Type B pancreatic cell (in vitro differentiated cells): Measurements from ENCODE around the gene ZNF786. TPM values are rescaled to one million over a fixed set of nuclear protein-coding genes. Genes with fewer than 3 reads are reported as not detected.

Experiments used
- DNase-seq: peaks from one replicate; pipeline ENCODE4 v3.0.0; 2021; ENCODE audit warnings: mixed read lengths; ENCODE audit not compliant: unreplicated experiment; ENCODE audit errors: extremely low spot score
- H3K27ac Mint-ChIP-seq: 2 replicates; pipeline ENCODE4 v1.8.0; 2021; ENCODE audit warnings: mild to moderate bottlenecking, mixed read lengths
- H3K27me3 Mint-ChIP-seq: 2 replicates; pipeline ENCODE4 v1.8.0; 2021; ENCODE audit warnings: mixed read lengths
- H3K36me3 Mint-ChIP-seq: 2 replicates; pipeline ENCODE4 v1.8.0; 2021; ENCODE audit warnings: mixed read lengths
- H3K4me1 Mint-ChIP-seq: one replicate; pipeline ENCODE4 v1.8.0; 2021; ENCODE audit warnings: mixed read lengths; ENCODE audit not compliant: unreplicated experiment
- H3K4me3 Mint-ChIP-seq: 2 replicates; pipeline ENCODE4 v1.8.0; 2021; ENCODE audit warnings: mild to moderate bottlenecking, mixed read lengths
- H3K9me3 Mint-ChIP-seq: 2 replicates; pipeline ENCODE4 v1.8.0; 2021; ENCODE audit warnings: mixed read lengths
- CTCF ChIP-seq: fragments of 200-600 bp; sonication (generic); conservative IDR thresholded peaks from 2 replicates; pipeline ENCODE4 v1.5.0; 2021; ENCODE audit warnings: antibody characterized with exemption, mild to moderate bottlenecking
- total RNA-seq: library from RNA; stranded (reverse); gene quantifications from 2 replicates; pipeline ENCODE4 v1.2.1, GENCODE V29; 2021; ENCODE audit warnings: low replicate concordance

ZNF786 gene
- total RNA-seq, 1 donor from 2014 or later: 12.6 TPM

- Mint-ChIP-seq H3K27me3 (no peaks in the 10 kb centered on the region), H3K9me3 (no peaks in the 10 kb centered on the region), H3K4me1 (no peaks in the 10 kb centered on the region), H3K4me3 (no peak overlapping the region), H3K36me3 (peaks cover 21% of the 10 kb centered on the region), H3K27ac (no peak overlapping the region)
- no peak for TF ChIP-seq CTCF
- DNase-seq: no peak
These were observed 15.2 kb downstream of the ZNF786 start for GRCh38 chr7:149075286-149075685.

GRCh38 chr7:149074116-149074885 is 16.2 kb downstream of the ZNF786 start:
- TF ChIP-seq CTCF: no peak
- no peaks in the 10 kb centered on the region for H3K27me3 Mint-ChIP-seq
- H3K36me3 Mint-ChIP-seq: peaks cover 18% of the 10 kb centered on the region
- DNase-seq: no peak
- no peak overlapping the region for H3K4me3 Mint-ChIP-seq
- H3K27ac Mint-ChIP-seq: no peak overlapping the region
- no peaks in the 10 kb centered on the region for H3K9me3 Mint-ChIP-seq
- H3K4me1 Mint-ChIP-seq: no peaks in the 10 kb centered on the region

GRCh38 chr7:149072438-149072775 is 18.1 kb downstream of the ZNF786 start:
- no peak overlapping the region for H3K27ac Mint-ChIP-seq
- DNase-seq: no peak
- peaks cover 19% of the 10 kb centered on the region for H3K36me3 Mint-ChIP-seq
- no peaks in the 10 kb centered on the region for H3K9me3 Mint-ChIP-seq
- no peaks in the 10 kb centered on the region for H3K4me1 Mint-ChIP-seq
- no peak overlapping the region for H3K4me3 Mint-ChIP-seq
- no peak for TF ChIP-seq CTCF
- H3K27me3 Mint-ChIP-seq: no peaks in the 10 kb centered on the region

- H3K4me1 Mint-ChIP-seq: no peaks in the 10 kb centered on the region
- peak; percentile 54 for TF ChIP-seq CTCF
- H3K36me3 Mint-ChIP-seq: peaks cover 15% of the 10 kb centered on the region
- no peaks in the 10 kb centered on the region for H3K9me3 Mint-ChIP-seq
- no peak for DNase-seq
- no peaks in the 10 kb centered on the region for H3K27me3 Mint-ChIP-seq
- H3K27ac Mint-ChIP-seq: no peak overlapping the region
- H3K4me3 Mint-ChIP-seq: no peak overlapping the region
These were observed 18.7 kb downstream of the ZNF786 start for GRCh38 chr7:149071641-149072437.

- TF ChIP-seq CTCF: no peak
- Mint-ChIP-seq H3K4me3 (no peak overlapping the region), H3K9me3 (no peaks in the 10 kb centered on the region), H3K27ac (no peak overlapping the region), H3K4me1 (no peaks in the 10 kb centered on the region), H3K36me3 (peaks cover 11% of the 10 kb centered on the region), H3K27me3 (no peaks in the 10 kb centered on the region)
- DNase-seq: no peak
These were observed 19.3 kb downstream of the ZNF786 start for GRCh38 chr7:149071182-149071635.
